AG04450 (cell line): ENCODE data around the gene GSAP. TPM values are rescaled to one million over a fixed set of nuclear protein-coding genes. Genes with fewer than 3 reads are reported as not detected.

ENCODE experiments used
- CTCF ChIA-PET: fragments of 300-600, 350-600 bp; formaldehyde crosslinking; extraction: SDS; loops from one replicate; lab custom pipeline; 2022; ENCODE audit warnings: antibody characterized with exemption, inconsistent platforms; lab: Charles Lee
- POLR2A ChIA-PET: fragments of 350-600 bp; formaldehyde crosslinking; extraction: SDS; loops from one replicate; lab custom pipeline; 2021; ENCODE audit warnings: antibody characterized with exemption, inconsistent platforms; lab: Yijun Ruan, JAX
- DNase-seq: peaks from one replicate; pipeline ENCODE4 v3.0.0-alpha.2; 2011; ENCODE audit warnings: low read depth, low spot score
- H3K27ac ChIP-seq: one replicate; pipeline ENCODE4 v1.5.1; 2012; ENCODE audit warnings: low read depth, low read length, control low read depth
- H3K27me3 ChIP-seq: one replicate; pipeline ENCODE4 v1.6.0; 2012; ENCODE audit warnings: low read length; ENCODE audit not compliant: control insufficient read depth, insufficient read depth
- H3K4me3 ChIP-seq: 2 replicates; pipeline ENCODE4 v1.5.1; 2011; ENCODE audit warnings: mild to moderate bottlenecking, low read depth, low read length, control low read depth
- H3K9me3 ChIP-seq: 2 replicates; pipeline ENCODE4 v1.5.1; 2012; ENCODE audit warnings: low read length; ENCODE audit not compliant: control insufficient read depth, insufficient read depth
- CTCF ChIP-seq: IDR thresholded peaks from 2 replicates; pipeline ENCODE4 v1.5.1; 2011; ENCODE audit warnings: low read depth, low read length, control low read depth, inconsistent platforms
- polyA plus RNA-seq: library from polyadenylated mRNA; depleted of rRNA; stranded (reverse); fragments of >200 nt; gene quantifications from 2 replicates; pipeline ENCODE4 v1.2.3, GENCODE V29; 2011

The GSAP gene
- polyA plus RNA-seq, 1 experiment = 8.9 TPM

DNA sequence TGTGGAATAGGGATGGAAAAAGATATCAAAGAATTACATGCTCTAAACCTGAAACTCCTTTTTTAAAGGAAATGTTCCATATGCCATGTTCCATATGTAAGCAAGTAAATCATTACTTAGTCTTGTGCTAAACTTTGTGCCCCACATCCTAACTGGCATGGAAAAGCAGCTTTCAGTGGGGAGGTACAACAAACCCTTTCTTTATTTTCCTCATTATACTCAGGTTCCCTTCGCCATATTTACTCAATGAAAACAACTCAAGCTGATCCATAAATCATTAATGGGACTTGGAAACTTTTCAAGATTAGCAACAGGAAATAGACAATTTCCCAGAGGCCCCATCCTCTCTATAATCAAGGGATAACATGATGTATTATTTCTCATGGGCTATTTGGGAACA, 56.0 kb downstream of the GSAP start:
- no peak for TF ChIP-seq CTCF
- DNase-seq = no peak
- POLR2A ChIA-PET = interaction anchor here (0.6 kb wide), 1 partner anchor 32 kb away, joined by 3 read pairs; no protein-coding TSS in a partner anchor
- Histone ChIP-seq H3K27me3 (no peaks in the 10 kb centered on the region), H3K9me3 (no peaks in the 10 kb centered on the region), H3K4me3 (no peak overlapping the region), H3K27ac (no peak overlapping the region)
- CTCF ChIA-PET = no interaction called here

GRCh38 chr7:77359599-77359998, 56.5 kb downstream of the GSAP start:
- TF ChIP-seq CTCF = no peak
- ChIA-PET POLR2A (interaction anchor here (0.6 kb wide), 1 partner anchor 31 kb away, joined by 3 read pairs; no protein-coding TSS in a partner anchor), CTCF (no interaction called here)
- Histone ChIP-seq H3K27ac (no peak overlapping the region), H3K4me3 (no peak overlapping the region), H3K9me3 (no peaks in the 10 kb centered on the region), H3K27me3 (no peaks in the 10 kb centered on the region)
- no peak for DNase-seq

DNA sequence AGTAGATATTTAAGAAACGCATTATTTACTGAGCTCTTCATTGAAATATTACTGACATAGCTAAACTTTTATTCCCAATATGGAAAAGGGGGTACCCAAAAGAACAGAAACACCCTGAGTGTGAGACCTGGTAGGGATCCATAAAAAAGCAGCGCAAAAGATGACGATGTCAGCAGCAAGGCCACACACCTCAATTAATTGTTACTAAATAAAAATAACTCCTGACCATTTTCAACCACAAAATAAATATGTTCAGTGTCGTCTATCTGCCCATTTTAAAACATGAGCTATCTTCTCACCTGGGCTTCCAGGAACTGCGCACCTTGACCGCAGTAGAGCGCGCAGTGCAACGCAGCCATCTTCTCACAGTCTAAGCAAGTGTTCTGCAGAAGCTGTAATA, 61.2 kb downstream of the GSAP start:
- no peaks in the 10 kb centered on the region for H3K27me3 ChIP-seq
- ChIA-PET CTCF (no interaction called here), POLR2A (no interaction called here)
- no peak overlapping the region for H3K4me3 ChIP-seq
- H3K27ac ChIP-seq = no peak overlapping the region
- TF ChIP-seq CTCF = no peak
- DNase-seq = no peak
- H3K9me3 ChIP-seq = no peaks in the 10 kb centered on the region

- ChIA-PET CTCF (no interaction called here), POLR2A (no interaction called here)
- H3K27me3 ChIP-seq = no peaks in the 10 kb centered on the region
- DNase-seq = no peak
- H3K27ac ChIP-seq = no peak overlapping the region
- no peak for TF ChIP-seq CTCF
- no peaks in the 10 kb centered on the region for H3K9me3 ChIP-seq
- no peak overlapping the region for H3K4me3 ChIP-seq
Observed at GRCh38 chr7:77354484-77354883, 61.7 kb downstream of the GSAP start.

GRCh38 chr7:77353911-77354310, 62.2 kb downstream of the GSAP start:
- H3K4me3 ChIP-seq = no peak overlapping the region
- CTCF ChIA-PET = no interaction called here
- no peaks in the 10 kb centered on the region for H3K9me3 ChIP-seq
- POLR2A ChIA-PET = interaction anchor here (0.7 kb wide), 1 partner anchor 183 kb away, joined by 4 read pairs; the partner anchor contains the start of gene PTPN12
- H3K27me3 ChIP-seq = no peaks in the 10 kb centered on the region
- H3K27ac ChIP-seq = no peak overlapping the region
- DNase-seq = no peak
- TF ChIP-seq CTCF = no peak
